ENCODE measurements around the gene SEMA6A. TPM values are rescaled to one million over a fixed set of nuclear protein-coding genes. Genes with fewer than 3 reads are reported as not detected.

SEMA6A gene
- total RNA-seq, 1 experiment from 2014 or later: not detected

GRCh38 chr5:116527582-116527981 lies 47.0 kb downstream of the SEMA6A start:
- Histone ChIP-seq H4K20me1 (ENCODE audit: low read length) (no peaks in the 10 kb centered on the region), H2AFZ (ENCODE audit: low read length) (no peak overlapping the region), H3K4me3 (ENCODE audit: low read length) (no peak overlapping the region), H3F3A (ENCODE audit: low read length, unreplicated experiment) (no peaks in the 10 kb centered on the region), H3K27me3 (ENCODE audit: low read length) (no peaks in the 10 kb centered on the region), H3K4me2 (ENCODE audit: low read length) (no peak overlapping the region), H3K79me2 (ENCODE audit: low read length) (no peaks in the 10 kb centered on the region), H3K4me1 (ENCODE audit: insufficient read depth, low read length) (no peaks in the 10 kb centered on the region), H3K36me3 (ENCODE audit: low read depth, low read length) (no peaks in the 10 kb centered on the region), H3K9ac (ENCODE audit: low read length) (no peak overlapping the region), H3K9me2 (replicated peaks; ENCODE audit: low read length) (no peaks in the 10 kb centered on the region), H3K9me3 (ENCODE audit: low read length) (no peaks in the 10 kb centered on the region), H3K27ac (ENCODE audit: low read length) (no peak overlapping the region)
- no peak for TF ChIP-seq EZH2 (IDR thresholded peaks at IDR 0.05; ENCODE audit: low read length, unreplicated experiment)
- TF ChIP-seq, protein P1, sequence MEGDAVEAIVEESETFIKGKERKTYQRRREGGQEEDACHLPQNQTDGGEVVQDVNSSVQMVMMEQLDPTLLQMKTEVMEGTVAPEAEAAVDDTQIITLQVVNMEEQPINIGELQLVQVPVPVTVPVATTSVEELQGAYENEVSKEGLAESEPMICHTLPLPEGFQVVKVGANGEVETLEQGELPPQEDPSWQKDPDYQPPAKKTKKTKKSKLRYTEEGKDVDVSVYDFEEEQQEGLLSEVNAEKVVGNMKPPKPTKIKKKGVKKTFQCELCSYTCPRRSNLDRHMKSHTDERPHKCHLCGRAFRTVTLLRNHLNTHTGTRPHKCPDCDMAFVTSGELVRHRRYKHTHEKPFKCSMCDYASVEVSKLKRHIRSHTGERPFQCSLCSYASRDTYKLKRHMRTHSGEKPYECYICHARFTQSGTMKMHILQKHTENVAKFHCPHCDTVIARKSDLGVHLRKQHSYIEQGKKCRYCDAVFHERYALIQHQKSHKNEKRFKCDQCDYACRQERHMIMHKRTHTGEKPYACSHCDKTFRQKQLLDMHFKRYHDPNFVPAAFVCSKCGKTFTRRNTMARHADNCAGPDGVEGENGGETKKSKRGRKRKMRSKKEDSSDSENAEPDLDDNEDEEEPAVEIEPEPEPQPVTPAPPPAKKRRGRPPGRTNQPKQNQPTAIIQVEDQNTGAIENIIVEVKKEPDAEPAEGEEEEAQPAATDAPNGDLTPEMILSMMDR (conservative IDR thresholded peaks at IDR 0.05; ENCODE audit: low read depth, low read length): no peak
- no peak for TF ChIP-seq EZH2phosphoT487 (IDR thresholded peaks at IDR 0.05; ENCODE audit: borderline replicate concordance, low read length)
- intact Hi-C loops (cut with micrococcal nuclease): no loop called here
- CTCF ChIA-PET: no interaction called here
- no TSS peak for BruUV-seq (replicated peaks)
- DNase-seq (no peak), ATAC-seq (no peak)
- POLR2A ChIA-PET (ENCODE audit: unreplicated experiment): no interaction called here

DNA sequence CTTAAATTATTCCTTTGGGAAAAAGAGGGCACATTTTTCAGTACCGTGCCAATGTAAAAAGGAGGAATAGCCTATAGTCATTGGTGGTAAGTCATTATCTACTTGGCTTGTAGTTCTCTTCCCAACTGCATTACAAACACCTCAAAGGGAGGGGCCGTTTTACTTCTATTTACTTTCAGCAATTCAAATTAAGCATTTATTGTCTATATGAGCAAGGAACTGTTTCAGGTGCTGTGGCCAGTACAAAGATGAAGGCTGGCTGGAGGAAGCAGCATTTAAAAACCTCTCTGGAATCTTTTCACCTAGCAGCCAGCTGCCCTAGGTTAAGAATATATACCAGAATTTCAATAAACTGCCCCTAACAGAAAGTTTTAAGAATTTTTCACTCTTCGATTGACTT lies 48.9 kb downstream of the SEMA6A start:
- intact Hi-C loops (cut with micrococcal nuclease): no loop called here
- Histone ChIP-seq H3K27ac (ENCODE audit: low read length) (no peak overlapping the region), H3K36me3 (ENCODE audit: low read depth, low read length) (no peaks in the 10 kb centered on the region), H3K4me3 (ENCODE audit: low read length) (no peak overlapping the region), H3K9ac (ENCODE audit: low read length) (no peak overlapping the region), H3K9me2 (replicated peaks; ENCODE audit: low read length) (no peaks in the 10 kb centered on the region), H2AFZ (ENCODE audit: low read length) (no peak overlapping the region), H3K9me3 (ENCODE audit: low read length) (no peaks in the 10 kb centered on the region), H3K4me1 (ENCODE audit: insufficient read depth, low read length) (no peaks in the 10 kb centered on the region), H3K4me2 (ENCODE audit: low read length) (no peak overlapping the region), H4K20me1 (ENCODE audit: low read length) (no peaks in the 10 kb centered on the region), H3K79me2 (ENCODE audit: low read length) (no peaks in the 10 kb centered on the region), H3K27me3 (ENCODE audit: low read length) (no peaks in the 10 kb centered on the region), H3F3A (ENCODE audit: low read length, unreplicated experiment) (no peaks in the 10 kb centered on the region)
- DNase-seq: no peak
- ChIA-PET POLR2A (ENCODE audit: unreplicated experiment) (no interaction called here), CTCF (no interaction called here)
- BruUV-seq (replicated peaks): no TSS peak
- TF ChIP-seq EZH2 (IDR thresholded peaks at IDR 0.05; ENCODE audit: low read length, unreplicated experiment) (no peak), EZH2phosphoT487 (IDR thresholded peaks at IDR 0.05; ENCODE audit: borderline replicate concordance, low read length) (no peak)
- TF ChIP-seq, protein P1 (conservative IDR thresholded peaks at IDR 0.05; ENCODE audit: low read depth, low read length): no peak
- ATAC-seq: no peak

DNA sequence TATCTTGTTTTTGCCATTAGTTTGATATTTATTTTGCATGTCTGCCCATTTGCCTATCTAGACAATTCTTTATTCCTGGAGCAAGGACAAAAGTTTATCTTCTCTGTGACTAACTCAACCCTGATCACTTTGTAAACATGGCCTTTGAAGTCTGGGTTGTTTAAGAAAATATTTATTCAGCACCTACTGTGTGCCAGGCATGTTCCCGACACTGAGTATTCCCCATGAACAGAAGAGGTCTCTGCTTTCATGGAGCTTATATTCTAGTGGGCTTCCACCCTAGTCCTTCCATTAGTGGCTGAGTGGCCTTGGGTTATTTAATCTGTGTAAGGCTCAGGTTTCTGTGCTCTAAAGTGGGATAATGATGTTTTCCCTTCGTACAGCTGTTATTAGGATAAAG lies 49.7 kb downstream of the SEMA6A start:
- ChIA-PET POLR2A (ENCODE audit: unreplicated experiment) (no interaction called here), CTCF (no interaction called here)
- H3K27me3 ChIP-seq (ENCODE audit: low read length): no peaks in the 10 kb centered on the region
- no TSS peak for BruUV-seq (replicated peaks)
- no peak overlapping the region for H3K27ac ChIP-seq (ENCODE audit: low read length)
- ATAC-seq: no peak
- H3K9me3 ChIP-seq (ENCODE audit: low read length): no peaks in the 10 kb centered on the region
- TF ChIP-seq, protein P1 (conservative IDR thresholded peaks at IDR 0.05; ENCODE audit: low read depth, low read length): no peak
- no peak for TF ChIP-seq EZH2phosphoT487 (IDR thresholded peaks at IDR 0.05; ENCODE audit: borderline replicate concordance, low read length)
- TF ChIP-seq EZH2 (IDR thresholded peaks at IDR 0.05; ENCODE audit: low read length, unreplicated experiment): no peak
- H3K4me3 ChIP-seq (ENCODE audit: low read length): no peak overlapping the region
- no peaks in the 10 kb centered on the region for H3K9me2 ChIP-seq (replicated peaks; ENCODE audit: low read length)
- no peaks in the 10 kb centered on the region for H3F3A ChIP-seq (ENCODE audit: low read length, unreplicated experiment)
- no peaks in the 10 kb centered on the region for H4K20me1 ChIP-seq (ENCODE audit: low read length)
- H3K9ac ChIP-seq (ENCODE audit: low read length): no peak overlapping the region
- H3K79me2 ChIP-seq (ENCODE audit: low read length): no peaks in the 10 kb centered on the region
- H3K4me2 ChIP-seq (ENCODE audit: low read length): no peak overlapping the region
- DNase-seq: no peak
- H3K36me3 ChIP-seq (ENCODE audit: low read depth, low read length): no peaks in the 10 kb centered on the region
- intact Hi-C loops (cut with micrococcal nuclease): no loop called here
- H3K4me1 ChIP-seq (ENCODE audit: insufficient read depth, low read length): no peaks in the 10 kb centered on the region
- H2AFZ ChIP-seq (ENCODE audit: low read length): no peak overlapping the region

All from PC-3 (cell line).